ENCODE measurements around the gene DOCK8.

The DOCK8 gene

GRCh38 chr9:495739-496138, 281.1 kb downstream of the DOCK8 start:
- DNase-seq (ENCODE audit: low read depth in 2 of 2): no peak

- no peak for DNase-seq (ENCODE audit: low read depth in 2 of 2)
These were observed 288.7 kb downstream of the DOCK8 start for GRCh38 chr9:503326-503725.

DNA sequence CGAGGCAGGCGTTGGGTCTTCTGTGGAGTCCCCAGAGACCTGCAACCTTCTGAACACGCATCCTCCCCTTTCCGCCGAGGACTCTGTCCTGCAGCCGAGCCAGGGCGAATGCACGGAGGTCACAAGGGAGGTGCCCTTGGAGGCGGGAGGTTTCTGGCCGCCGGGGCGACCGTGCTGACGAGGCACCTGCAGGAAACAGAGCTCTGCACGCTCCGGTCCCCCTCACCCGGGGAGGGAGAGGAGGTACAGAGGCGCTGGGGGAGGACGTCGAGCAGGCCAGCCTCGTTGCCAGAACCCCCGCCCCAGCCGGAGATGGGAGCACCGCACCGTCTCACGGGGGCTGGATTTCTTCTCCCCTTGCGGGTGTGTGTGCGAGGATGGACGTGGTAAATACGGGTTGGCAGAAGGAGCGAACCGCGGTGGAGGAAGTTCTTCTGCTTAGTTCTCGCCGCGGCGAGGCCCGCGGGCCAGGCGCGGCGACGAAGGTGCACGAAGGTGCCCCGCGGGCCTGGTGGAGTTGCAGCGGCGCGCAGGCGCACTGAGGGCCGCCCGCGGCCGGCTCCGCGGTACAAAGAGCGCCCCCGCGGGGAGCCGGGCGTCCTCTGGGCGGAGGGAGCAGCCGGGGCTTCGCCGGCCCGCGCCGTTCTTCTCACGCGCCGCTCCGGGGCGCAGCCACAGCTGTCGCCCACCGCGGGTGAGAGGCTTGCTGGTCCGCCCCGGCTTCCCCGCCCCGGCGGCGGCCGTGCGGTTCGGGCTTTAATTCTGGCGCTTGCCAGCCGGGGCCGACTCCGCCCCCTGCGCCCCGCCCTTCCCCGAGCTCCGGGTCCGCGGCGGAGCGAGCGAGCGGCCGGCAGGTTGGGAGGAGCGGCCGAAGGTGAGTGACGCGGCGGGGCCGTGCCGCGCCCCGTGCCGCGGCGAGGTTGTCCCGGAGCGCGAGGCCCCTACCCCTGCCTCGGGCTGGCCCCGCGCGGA, 289.5 kb downstream of the DOCK8 start, which contains the start of gene KANK1:
Gene KANK1, plus strand, starts transcription at position 815 of the 972 bp plus-strand sequence.
- DNase-seq (ENCODE audit: low read depth in 2 of 2): peak; percentile 50 to 70

- DNase-seq (ENCODE audit: low read depth in 2 of 2): no peak
These were observed 290.5 kb downstream of the DOCK8 start for GRCh38 chr9:504921-505740.

DNA sequence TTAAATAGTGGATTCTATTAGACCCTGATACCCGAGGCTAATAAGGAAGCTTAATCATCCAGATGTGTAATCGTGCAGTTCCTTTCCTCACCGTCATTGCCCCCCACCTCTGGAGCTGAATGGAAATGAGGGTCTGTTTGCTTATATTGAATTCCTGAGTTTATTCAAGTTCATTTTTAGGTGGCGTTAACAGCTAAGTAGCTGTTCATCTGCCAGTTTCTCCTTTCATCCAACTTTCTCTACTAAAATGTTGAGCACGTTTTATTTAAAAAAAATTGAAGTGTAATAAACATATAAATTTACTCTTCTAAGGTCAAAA, 291.0 kb downstream of the DOCK8 start:
- DNase-seq (ENCODE audit: low read depth in 2 of 2): no peak

DNA sequence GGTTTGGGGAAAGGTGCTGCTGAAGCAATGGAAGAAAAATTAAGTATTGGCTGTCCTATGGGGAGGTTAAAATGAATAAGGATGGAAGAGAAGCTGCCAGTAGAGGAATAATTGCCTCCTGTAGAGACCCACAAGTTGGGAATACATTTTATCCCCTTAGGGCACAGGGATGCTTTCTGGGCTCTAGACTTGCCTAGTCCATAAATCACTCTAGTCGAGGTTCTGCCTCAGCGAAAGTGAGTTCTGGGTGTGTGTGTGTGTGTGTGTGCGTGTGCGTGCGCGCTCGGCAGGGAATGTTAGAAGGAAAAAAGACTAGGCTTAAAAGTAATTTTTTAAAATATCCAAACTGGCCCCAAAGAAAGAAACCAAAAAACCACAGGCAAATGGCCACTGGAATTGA, 291.6 kb downstream of the DOCK8 start:
- no peak for DNase-seq (ENCODE audit: low read depth in 2 of 2)

DNA sequence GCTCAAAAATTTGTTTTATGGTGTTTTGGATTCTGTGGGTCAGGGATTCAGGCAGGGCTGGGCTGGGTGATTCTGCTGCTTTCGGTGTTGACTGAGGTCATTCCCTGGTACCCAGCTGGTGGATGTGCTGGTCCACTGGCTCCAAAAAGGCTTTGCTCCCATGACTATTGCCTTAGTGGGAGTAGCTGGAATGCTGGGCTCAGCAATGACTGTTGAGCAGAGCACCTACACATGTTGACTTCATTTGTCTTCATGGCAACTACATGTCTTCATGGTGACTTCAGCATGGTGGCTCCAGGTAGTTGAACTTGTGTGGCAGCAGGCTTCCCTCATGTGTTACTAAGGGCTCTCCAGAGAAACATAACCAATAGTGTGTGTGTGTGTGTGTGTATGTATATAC, 297.2 kb downstream of the DOCK8 start:
- DNase-seq (ENCODE audit: low read depth in 2 of 2): no peak

GRCh38 chr9:512555-513272, 298.0 kb downstream of the DOCK8 start:
- no peak for DNase-seq (ENCODE audit: low read depth in 2 of 2)

All from stimulated activated CD4-positive, alpha-beta T cell treated with anti-CD3 and anti-CD28 coated beads, Interleukin-4, amount 100 ng/mL, for 48 hours (primary cell).